Measurements from ENCODE around the gene CLCA2. TPM values are rescaled to one million over a fixed set of nuclear protein-coding genes. Genes with fewer than 3 reads are reported as not detected.

The CLCA2 gene
- total RNA-seq, 4 donors from 2014 or later, result 1.2 to 5.0 TPM; not detected in 2

- no peak for TF ChIP-seq CTCF (IDR thresholded peaks at IDR 0.05)
- no peak for TF ChIP-seq POLR2A (IDR thresholded peaks at IDR 0.05)
- Histone ChIP-seq H3K4me1 (no peaks in the 10 kb centered on the region), H3K36me3 (no peaks in the 10 kb centered on the region), H3K9me3 (no peaks in the 10 kb centered on the region), H3K27ac (peak within 1 kb of the TSS in 1 of 4 donors; percentile 13), H3K27me3 (no peaks in the 10 kb centered on the region), H3K4me3 (peak within 1 kb of the TSS in 1 of 4 donors; percentile 27)
- no peak for DNase-seq
These were observed 44.6 kb downstream of the CLCA2 start, which contains the start of gene CLCA1 for GRCh38 chr1:86468501-86468977. Gene CLCA1 (plus strand): TSS chr1:86468927. CDS start chr1:86468972, 45 bp downstream.

DNA sequence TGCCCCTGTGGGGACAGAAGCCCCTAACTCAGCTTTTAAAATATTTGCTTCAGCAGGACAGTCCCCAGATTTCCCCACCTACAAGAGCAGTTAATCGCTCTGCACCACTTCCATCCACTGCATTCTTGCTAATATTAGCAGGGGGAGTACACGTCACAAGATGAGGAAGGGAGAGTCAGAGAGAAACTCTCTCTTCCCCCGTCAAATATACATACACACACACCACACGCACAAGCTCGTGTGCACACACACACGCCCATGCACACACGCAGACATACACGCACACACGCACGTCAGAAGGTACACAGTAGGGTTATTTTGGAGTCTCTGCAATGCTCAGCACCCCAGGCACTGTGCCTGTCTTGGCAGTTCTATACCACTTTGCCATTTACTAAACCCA is 46.9 kb downstream of the CLCA2 start:
- Histone ChIP-seq H3K4me1 (no peaks in the 10 kb centered on the region), H3K27me3 (no peaks in the 10 kb centered on the region), H3K9me3 (no peaks in the 10 kb centered on the region), H3K36me3 (no peaks in the 10 kb centered on the region), H3K27ac (peak overlapping the region in 1 of 4 donors; percentile 12), H3K4me3 (peak overlapping the region in 2 of 4 donors; percentile 27 to 28)
- TF ChIP-seq CTCF (IDR thresholded peaks at IDR 0.05) (no peak), POLR2A (IDR thresholded peaks at IDR 0.05) (no peak)
- no peak for DNase-seq

- TF ChIP-seq POLR2A (IDR thresholded peaks at IDR 0.05), result no peak
- TF ChIP-seq CTCF (IDR thresholded peaks at IDR 0.05), result no peak
- peak overlapping the region in 1 of 4 donors; percentile 27 for H3K4me3 ChIP-seq
- no peaks in the 10 kb centered on the region for H3K27me3 ChIP-seq
- peak overlapping the region in 1 of 4 donors; percentile 12 for H3K27ac ChIP-seq
- H3K9me3 ChIP-seq, result no peaks in the 10 kb centered on the region
- DNase-seq, result no peak
- H3K4me1 ChIP-seq, result no peaks in the 10 kb centered on the region
- H3K36me3 ChIP-seq, result no peaks in the 10 kb centered on the region
These were observed 47.3 kb downstream of the CLCA2 start for GRCh38 chr1:86471291-86471690.

GRCh38 chr1:86472152-86472551 is 48.2 kb downstream of the CLCA2 start:
- no peak for DNase-seq
- no peaks in the 10 kb centered on the region for H3K4me1 ChIP-seq
- no peaks in the 10 kb centered on the region for H3K9me3 ChIP-seq
- H3K27ac ChIP-seq, result no peak overlapping the region
- no peaks in the 10 kb centered on the region for H3K36me3 ChIP-seq
- H3K4me3 ChIP-seq, result peak overlapping the region in 2 of 4 donors; percentile 6 to 16
- TF ChIP-seq CTCF (IDR thresholded peaks at IDR 0.05), result no peak
- TF ChIP-seq POLR2A (IDR thresholded peaks at IDR 0.05), result no peak
- no peaks in the 10 kb centered on the region for H3K27me3 ChIP-seq

DNA sequence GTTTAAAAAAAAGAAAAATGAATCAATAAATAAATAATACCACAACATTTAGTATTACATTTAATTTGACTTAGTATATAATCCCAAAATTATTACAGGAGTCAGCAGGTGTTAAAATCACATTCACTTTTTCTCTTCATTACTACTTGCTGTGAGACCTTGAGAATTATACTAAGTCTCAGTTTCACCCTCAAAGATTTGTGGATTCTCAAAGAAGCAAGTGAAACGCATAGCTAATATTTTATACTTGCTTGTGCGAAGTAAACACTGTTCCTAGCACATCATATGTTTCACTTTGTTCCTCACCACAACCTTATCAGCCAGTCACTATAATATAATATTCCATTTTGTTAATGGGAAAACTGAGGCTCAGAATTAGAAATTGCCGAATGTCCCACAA is 48.8 kb downstream of the CLCA2 start:
- no peak for TF ChIP-seq CTCF (IDR thresholded peaks at IDR 0.05)
- TF ChIP-seq POLR2A (IDR thresholded peaks at IDR 0.05), result no peak
- Histone ChIP-seq H3K4me1 (no peaks in the 10 kb centered on the region), H3K36me3 (no peaks in the 10 kb centered on the region), H3K9me3 (no peaks in the 10 kb centered on the region), H3K27me3 (no peaks in the 10 kb centered on the region), H3K4me3 (no peak overlapping the region), H3K27ac (no peak overlapping the region)
- no peak for DNase-seq

- H3K4me3 ChIP-seq, result no peak overlapping the region
- H3K36me3 ChIP-seq, result no peaks in the 10 kb centered on the region
- no peaks in the 10 kb centered on the region for H3K4me1 ChIP-seq
- no peaks in the 10 kb centered on the region for H3K27me3 ChIP-seq
- no peaks in the 10 kb centered on the region for H3K9me3 ChIP-seq
- DNase-seq, result no peak
- no peak overlapping the region for H3K27ac ChIP-seq
- no peak for TF ChIP-seq CTCF (IDR thresholded peaks at IDR 0.05)
- TF ChIP-seq POLR2A (IDR thresholded peaks at IDR 0.05), result no peak
These were observed 53.3 kb downstream of the CLCA2 start for GRCh38 chr1:86477256-86477655.

All from Peyer's patch (tissue), 4 donors.